B cell (primary cell): ENCODE results near the gene ARRB1. TPM values are rescaled to one million over a fixed set of nuclear protein-coding genes. Genes with fewer than 3 reads are reported as not detected.

Source experiments
- ATAC-seq: fragments of 200-7000 bp; cut with Tn5 transposase; one replicate; pipeline ENCODE4 v1.10.0; 2021; ENCODE audit warnings: low read depth, mild to moderate bottlenecking, moderate number of reproducible peaks, moderate library complexity
- CTCF ChIA-PET: fragments of 350-600 bp; sonication (Branson Sonifier 250); formaldehyde crosslinking; loops from one replicate; lab custom pipeline; 2021; ENCODE audit warnings: antibody characterized with exemption, inconsistent platforms; lab: Charles Lee
- POLR2A ChIA-PET: fragments of 350-600 bp; sonication (Branson Sonifier 250); formaldehyde crosslinking; loops from one replicate; lab custom pipeline; 2021; ENCODE audit warnings: antibody characterized with exemption; lab: Charles Lee
- DNase-seq: peaks from one replicate; pipeline ENCODE4 v3.0.0; 2013
- H2AFZ ChIP-seq: 2 replicates; pipeline ENCODE4 v1.6.1; 2012; ENCODE audit warnings: mild to moderate bottlenecking, low read depth, low read length; ENCODE audit not compliant: insufficient read depth, poor library complexity, severe bottlenecking
- H3K27ac ChIP-seq, 2 donors: 1 replicate in 1 of 2; 2 replicates in 1 of 2; pipeline ENCODE4 v1.5.1; 2012 to 2013; ENCODE audit warnings: low read length in 2 of 2, mild to moderate bottlenecking in 2 of 2, moderate library complexity in 1 of 2
- H3K27me3 ChIP-seq, 4 experiments: fragments of 200-600 bp in 1 of 4; sonication (generic) in 1 of 4; replicated peaks in 1 of 4; 1 replicate in 2 of 4; 2 replicates in 2 of 4; pipeline versions ENCODE4 v1.6.1 to v1.7.0; 2013 to 2016; ENCODE audit warnings: low read length in 3 of 4, mild to moderate bottlenecking in 2 of 4, mixed read lengths in 1 of 4, moderate library complexity in 1 of 4; ENCODE audit not compliant: insufficient read depth in 4 of 4, control insufficient read depth in 3 of 4; ENCODE audit errors: control extremely low read depth in 1 of 4
- H3K36me3 ChIP-seq, 2 experiments: replicated peaks in 1 of 2; 1 replicate in 1 of 2; 2 replicates in 1 of 2; pipeline versions ENCODE4 v1.6.1 to v1.7.1; 2013; ENCODE audit warnings: low read length in 1 of 2; ENCODE audit not compliant: insufficient read depth in 2 of 2, control insufficient read depth in 1 of 2; ENCODE audit errors: control extremely low read depth in 1 of 2, extremely low read depth in 1 of 2
- H3K4me1 ChIP-seq, 2 donors: fragments of 200-600 bp in 1 of 2; sonication (generic) in 1 of 2; 1 replicate in 1 of 2; 2 replicates in 1 of 2; pipeline versions ENCODE4 v1.5.1 to v1.6.1; 2013 to 2017; ENCODE audit warnings: low read length in 2 of 2; ENCODE audit not compliant: control insufficient read depth in 2 of 2, insufficient read depth in 2 of 2
- H3K4me2 ChIP-seq: replicated peaks from 2 replicates; pipeline ENCODE3; 2012; ENCODE audit warnings: mild to moderate bottlenecking, low read depth, low read length; ENCODE audit not compliant: poor library complexity, severe bottlenecking
- H3K4me3 ChIP-seq, 5 experiments: fragments of 200-600 bp in 1 of 5; sonication (generic) in 1 of 5; 1 replicate in 3 of 5; 2 replicates in 2 of 5; pipeline versions ENCODE4 v1.5.1 to v1.7.0; 2011 to 2016; ENCODE audit warnings: low read length in 4 of 5, mild to moderate bottlenecking in 4 of 5, low read depth in 2 of 5, control low read depth in 1 of 5, moderate library complexity in 1 of 5; ENCODE audit not compliant: insufficient read depth in 1 of 5; ENCODE audit errors: control extremely low read depth in 1 of 5, extremely low read depth in 1 of 5
- H3K79me2 ChIP-seq: fragments of 200-600 bp; sonication (generic); one replicate; pipeline ENCODE4 v1.6.0; 2016; ENCODE audit warnings: low read length; ENCODE audit not compliant: control insufficient read depth, insufficient read depth
- H3K9ac ChIP-seq: fragments of 200-600 bp; sonication (generic); 2 replicates; pipeline ENCODE4 v1.6.1; 2017; ENCODE audit warnings: mild to moderate bottlenecking, low read length, moderate library complexity
- H3K9me3 ChIP-seq, 3 donors: one replicate each; pipeline versions ENCODE4 v1.6.1 to v1.7.1; 2013; ENCODE audit warnings: low read length in 2 of 3; ENCODE audit not compliant: control insufficient read depth in 2 of 3, insufficient read depth in 1 of 3; ENCODE audit errors: control extremely low read depth in 1 of 3
- H4K20me1 ChIP-seq: 2 replicates; pipeline ENCODE4 v1.6.0; 2012; ENCODE audit warnings: mild to moderate bottlenecking, low read length; ENCODE audit not compliant: insufficient read depth, control insufficient read depth, poor library complexity, severe bottlenecking
- H3K27ac Mint-ChIP-seq: one replicate; pipeline ENCODE4 v1.8.0; 2021; ENCODE audit warnings: mixed read lengths
- H3K27me3 Mint-ChIP-seq: one replicate; pipeline ENCODE4 v1.8.0; 2021; ENCODE audit warnings: mixed read lengths
- H3K4me1 Mint-ChIP-seq: one replicate; pipeline ENCODE4 v1.8.0; 2021; ENCODE audit warnings: mixed read lengths
- H3K4me3 Mint-ChIP-seq: one replicate; pipeline ENCODE4 v1.8.0; 2021; ENCODE audit warnings: mixed read lengths
- H3K9me3 Mint-ChIP-seq: one replicate; pipeline ENCODE4 v1.8.0; 2022; ENCODE audit warnings: mixed read lengths; ENCODE audit not compliant: insufficient read depth
- CTCF ChIP-seq: fragments of 200-600 bp; IDR thresholded peaks from one replicate; pipeline ENCODE4 v1.8.0; 2022; ENCODE audit warnings: antibody characterized with exemption, mild to moderate bottlenecking
- EZH2 ChIP-seq: IDR thresholded peaks from 2 replicates; pipeline ENCODE4 v1.6.1; 2012; ENCODE audit warnings: borderline replicate concordance, low read depth, mild to moderate bottlenecking, moderate library complexity, low read length; ENCODE audit not compliant: insufficient read depth, poor library complexity, severe bottlenecking
- WGBS: methylation state at CpG from one replicate; pipeline ENCODE4 v1.1.5; 2013; ENCODE audit warnings: missing lambda C conversion rate; ENCODE audit not compliant: insufficient coverage; 5-methylcytosine and 5-hydroxymethylcytosine counted together
- intact Hi-C: fragments of 100-400 bp; cut with micrococcal nuclease; formaldehyde crosslinking; loops from one replicate; pipeline ENCODE4 v1.10.0; 2022
- polyA plus RNA-seq: library from polyadenylated mRNA; depleted of rRNA; stranded (reverse); fragments of >200 nt; gene quantifications from 2 replicates; pipeline ENCODE4 v1.2.3, GENCODE V29; 2012
- total RNA-seq, 2 donors: library from RNA; stranded (reverse); fragments of 120-200 nt in 1 of 2; gene quantifications; 1 replicate in 1 of 2; 2 replicates in 1 of 2; pipeline versions ENCODE4 v1.2.3 to v1.2.4, GENCODE V29; 2013 to 2022

Gene ARRB1
- total and polyA plus RNA-seq, 2 donors (not counting 1 experiment from before 2014, with no cell fraction given): 1.0 to 1.9 TPM

- Histone ChIP-seq H2AFZ (no peak overlapping the region), H3K27ac (no peak overlapping the region), H3K4me1 (no peaks in the 10 kb centered on the region), H3K4me3 (no peak overlapping the region), H3K27me3 (no peaks in the 10 kb centered on the region), H3K36me3 (no peaks in the 10 kb centered on the region), H3K9me3 (no peaks in the 10 kb centered on the region), H3K79me2 (no peaks in the 10 kb centered on the region), H3K4me2 (no peak overlapping the region), H3K9ac (no peak overlapping the region), H4K20me1 (no peaks in the 10 kb centered on the region)
- ChIA-PET CTCF (no interaction called here), POLR2A (no interaction called here)
- no peak for ATAC-seq
- Mint-ChIP-seq H3K4me1 (no peaks in the 10 kb centered on the region), H3K4me3 (no peak overlapping the region), H3K27me3 (peaks cover 8% of the 10 kb centered on the region), H3K27ac (no peak overlapping the region), H3K9me3 (no peaks in the 10 kb centered on the region)
- DNase-seq: no peak
- TF ChIP-seq EZH2: no peak
- no peak for TF ChIP-seq CTCF
- WGBS: 78% methylated on average over 12 of the region's 12 CpGs
- intact Hi-C loops: no loop called here
Observed at GRCh38 chr11:75317446-75318122, 33.9 kb downstream of the ARRB1 start.

- Histone ChIP-seq H3K27ac (no peak overlapping the region), H3K27me3 (no peaks in the 10 kb centered on the region), H3K79me2 (no peaks in the 10 kb centered on the region), H3K4me3 (no peak overlapping the region), H2AFZ (no peak overlapping the region), H3K9ac (no peak overlapping the region), H3K4me2 (no peak overlapping the region), H3K9me3 (no peaks in the 10 kb centered on the region), H3K36me3 (no peaks in the 10 kb centered on the region), H4K20me1 (no peaks in the 10 kb centered on the region), H3K4me1 (no peaks in the 10 kb centered on the region)
- Mint-ChIP-seq H3K27me3 (peaks cover 8% of the 10 kb centered on the region), H3K9me3 (no peaks in the 10 kb centered on the region), H3K4me1 (no peaks in the 10 kb centered on the region), H3K4me3 (no peak overlapping the region), H3K27ac (no peak overlapping the region)
- TF ChIP-seq CTCF (no peak), EZH2 (no peak)
- intact Hi-C loops: no loop called here
- WGBS: 56% methylated on average over 4 of the region's 6 CpGs
- ChIA-PET CTCF (no interaction called here), POLR2A (no interaction called here)
- DNase-seq (no peak), ATAC-seq (no peak)
Observed at GRCh38 chr11:75315439-75315805, 36.0 kb downstream of the ARRB1 start.
